Erythroblast (primary cell): Measurements from ENCODE around the gene GAS2L1.
A peak's percentile ranks its signal among the peaks of the same experiment; 100 is the strongest.

ENCODE experiments used
- DNase-seq, 2 experiments: peaks; one replicate each; lab custom pipeline; 2025; lab: John Stamatoyannopoulos, UW
- GATA1 ChIP-seq: IDR thresholded peaks from 2 replicates; pipeline ENCODE4 v1.6.1; 2011; ENCODE audit warnings: low read depth, mild to moderate bottlenecking, control low read depth, low read length, moderate library complexity
- POLR2A ChIP-seq: IDR thresholded peaks from 2 replicates; pipeline ENCODE4 v1.6.1; 2011; ENCODE audit warnings: mild to moderate bottlenecking, low read length

The GAS2L1 gene

DNA sequence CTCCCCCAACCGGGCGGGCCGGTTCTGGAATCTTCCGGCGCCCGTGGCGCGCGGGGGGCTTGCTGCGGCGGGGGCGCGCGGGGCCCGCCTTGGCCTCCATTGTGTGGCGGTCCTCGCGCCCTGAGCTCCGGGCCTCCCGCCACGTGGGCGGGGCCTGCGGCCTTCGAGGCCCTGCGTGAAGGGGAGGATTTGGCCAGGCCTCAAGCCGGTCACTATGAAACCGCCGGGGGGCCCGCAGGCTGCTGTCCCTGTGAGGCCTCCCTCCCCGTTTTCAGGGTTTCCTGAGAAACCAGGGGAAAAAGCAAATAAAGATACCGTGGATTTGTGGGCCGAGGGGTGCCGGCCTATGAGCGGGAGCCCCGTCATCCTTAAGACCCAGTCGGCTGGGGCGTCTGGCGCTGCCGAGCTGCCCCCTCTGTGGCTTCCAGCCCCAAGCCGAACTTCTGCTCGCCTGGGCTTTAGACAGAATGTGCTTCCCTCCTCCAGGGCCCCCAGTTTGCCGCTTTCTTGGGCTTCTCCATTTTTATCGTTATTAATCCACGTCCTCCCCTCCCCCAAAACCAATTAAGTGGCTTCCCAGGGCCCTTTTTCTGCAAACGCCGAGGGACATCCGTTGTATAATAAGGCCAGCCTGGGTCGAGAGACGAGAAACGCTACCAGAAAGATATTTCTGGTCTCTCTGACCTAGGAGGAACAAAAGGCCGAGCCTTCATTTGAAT, 37.8 kb upstream of the GAS2L1 start:
- no peak for TF ChIP-seq GATA1
- TF ChIP-seq POLR2A: peak; percentile 32
- peak; percentile 82 to 84 for DNase-seq

GRCh38 chr22:29269230-29269604, 37.2 kb upstream of the GAS2L1 start:
- peak; percentile 49 to 59 for DNase-seq
- TF ChIP-seq GATA1 (no peak), POLR2A (no peak)

- peak in 1 of 2 experiments; percentile 55 for DNase-seq
- TF ChIP-seq GATA1 (no peak), POLR2A (no peak)
These were observed 36.5 kb upstream of the GAS2L1 start for GRCh38 chr22:29269731-29270474.

DNA sequence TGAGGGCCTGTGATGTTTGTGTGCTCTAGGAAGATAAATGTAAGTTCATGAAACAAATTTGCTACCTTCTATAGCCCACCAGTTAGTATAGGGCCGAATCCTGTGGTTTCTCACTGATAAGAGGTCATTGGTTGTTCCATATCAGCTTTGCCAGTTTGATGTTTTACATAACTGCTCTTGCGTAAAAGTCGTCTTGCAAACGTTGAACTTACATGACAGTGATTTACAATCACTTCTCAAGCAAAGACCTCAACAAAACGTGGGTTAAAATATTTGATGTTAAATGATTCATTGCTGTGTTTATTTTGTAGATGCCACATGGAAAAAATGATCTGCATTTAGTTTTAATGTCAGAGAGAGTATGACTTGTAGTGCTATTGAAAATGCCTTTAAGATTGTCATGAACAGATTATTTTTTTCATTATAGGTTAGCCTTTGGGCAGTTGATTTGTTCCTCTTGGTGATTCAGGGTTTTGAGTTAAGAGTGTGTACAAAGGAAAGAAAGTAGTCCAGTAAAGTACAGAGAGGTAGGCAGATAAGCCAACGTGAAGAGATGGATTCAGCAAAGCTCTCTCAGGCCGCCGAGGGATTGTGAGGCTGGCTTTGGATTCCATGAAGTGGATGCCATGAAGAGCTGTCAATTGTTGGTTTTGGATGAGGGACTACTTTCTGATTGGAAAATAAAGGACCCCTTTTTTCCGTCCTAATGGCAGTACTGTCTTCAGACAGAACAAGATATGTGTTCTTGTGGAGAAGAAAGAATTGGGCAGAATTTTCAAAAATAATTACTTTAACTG, 35.8 kb upstream of the GAS2L1 start:
- TF ChIP-seq GATA1 (no peak), POLR2A (no peak)
- peak; percentile 81 to 92 for DNase-seq

GRCh38 chr22:29272624-29273023, 33.8 kb upstream of the GAS2L1 start:
- TF ChIP-seq POLR2A (no peak), GATA1 (no peak)

DNA sequence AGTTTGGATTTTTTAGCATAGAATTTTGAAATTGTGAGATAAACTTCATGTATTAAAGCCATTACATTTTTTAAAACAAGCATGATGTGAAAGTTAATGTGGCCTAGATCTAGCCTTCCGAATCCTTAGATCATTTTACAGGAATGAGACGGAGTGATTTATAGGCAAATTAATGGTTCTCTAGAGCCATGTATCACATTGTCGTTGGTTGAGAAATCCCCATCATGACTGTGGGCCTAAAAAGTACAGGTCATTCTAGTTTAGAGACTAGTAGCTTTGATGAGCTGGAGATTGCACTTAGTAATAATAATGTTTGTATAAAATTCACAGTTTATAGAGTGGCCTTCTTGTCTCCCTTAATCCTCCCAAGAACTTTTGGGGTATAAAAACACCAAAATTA, 31.3 kb upstream of the GAS2L1 start:
- no peak for TF ChIP-seq GATA1
- TF ChIP-seq POLR2A: no peak
- DNase-seq: no peak

More at GRCh38 chr22:29272624-29273023, 33.8 kb upstream of the GAS2L1 start:
- DNase-seq: no peak

- no peak for DNase-seq
- TF ChIP-seq POLR2A (no peak), GATA1 (no peak)
These were observed 30.5 kb upstream of the GAS2L1 start for GRCh38 chr22:29275819-29276565.

- no peak for DNase-seq
- TF ChIP-seq POLR2A (no peak), GATA1 (no peak)
These were observed 28.5 kb upstream of the GAS2L1 start for GRCh38 chr22:29277927-29278326.

- DNase-seq: no peak
- TF ChIP-seq POLR2A (no peak), GATA1 (no peak)
These were observed 22.3 kb upstream of the GAS2L1 start for GRCh38 chr22:29284196-29284595.

GRCh38 chr22:29288837-29289236, 17.6 kb upstream of the GAS2L1 start:
- DNase-seq: no peak
- TF ChIP-seq GATA1 (no peak), POLR2A (no peak)

- TF ChIP-seq GATA1 (no peak), POLR2A (no peak)
- DNase-seq: no peak
These were observed 16.4 kb upstream of the GAS2L1 start for GRCh38 chr22:29290061-29290460.

GRCh38 chr22:29291215-29291614, 15.2 kb upstream of the GAS2L1 start:
- TF ChIP-seq POLR2A (no peak), GATA1 (no peak)
- no peak for DNase-seq

DNA sequence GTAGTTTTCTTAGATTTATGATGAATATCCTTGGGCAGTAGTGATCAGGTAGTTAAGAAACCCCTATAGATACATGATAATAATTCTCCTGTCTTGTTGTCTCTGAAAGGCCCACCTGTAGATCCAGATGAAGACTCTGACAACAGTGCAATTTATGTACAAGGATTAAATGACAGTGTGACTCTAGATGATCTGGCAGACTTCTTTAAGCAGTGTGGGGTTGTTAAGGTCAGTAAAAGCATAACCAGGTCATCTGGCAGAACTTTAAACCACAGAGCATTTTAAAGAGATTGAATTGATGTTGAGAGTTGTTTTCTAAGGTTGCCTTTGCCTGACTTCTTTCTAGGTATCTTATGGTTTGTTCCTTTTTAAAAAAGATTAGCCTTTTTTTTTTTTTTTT, 14.1 kb upstream of the GAS2L1 start:
- DNase-seq: no peak
- no peak for TF ChIP-seq POLR2A
- TF ChIP-seq GATA1: no peak
